Activated naive CD4-positive, alpha-beta T cell treated with anti-CD3 and anti-CD28 coated beads, Interleukin-2, amount 50 U/mL, for 72 hours (primary cell): ENCODE data around the gene PCSK5. TPM values are rescaled to one million over a fixed set of nuclear protein-coding genes. Genes with fewer than 3 reads are reported as not detected.
"Not testable (repeated sequence)": the region's sequence is repeated elsewhere in the genome, so short reads cannot be mapped to it uniquely, and the experiment has no call there.

ENCODE experiments used
- ATAC-seq, 2 donors: fragments of 150-1000 bp; cut with Tn5 transposase; 2 replicates each; pipeline ENCODE4 v1.10.0; 2021; ENCODE audit warnings: mild to moderate bottlenecking in 2 of 2, moderate library complexity in 2 of 2
- DNase-seq, 2 donors: peaks; one replicate each; pipeline ENCODE4 v3.0.0; 2021 to 2022; ENCODE audit warnings: low spot score in 2 of 2
- H3K27ac Mint-ChIP-seq, 2 donors: one replicate each; pipeline ENCODE4 v1.8.0; 2022; ENCODE audit warnings: mild to moderate bottlenecking in 2 of 2, mixed read lengths in 2 of 2
- H3K36me3 Mint-ChIP-seq, 2 donors: one replicate each; pipeline ENCODE4 v1.8.0; 2022; ENCODE audit warnings: mixed read lengths in 2 of 2
- H3K9me3 Mint-ChIP-seq, 2 donors: one replicate each; pipeline ENCODE4 v1.8.0; 2022; ENCODE audit warnings: mixed read lengths in 2 of 2
- total RNA-seq, 2 donors: library from RNA; stranded (reverse); gene quantifications; one replicate each; pipeline ENCODE4 v1.2.3, GENCODE V29; 2022

PCSK5 gene
- total RNA-seq, 2 donors from 2014 or later, result 1.6 to 6.3 TPM

DNA sequence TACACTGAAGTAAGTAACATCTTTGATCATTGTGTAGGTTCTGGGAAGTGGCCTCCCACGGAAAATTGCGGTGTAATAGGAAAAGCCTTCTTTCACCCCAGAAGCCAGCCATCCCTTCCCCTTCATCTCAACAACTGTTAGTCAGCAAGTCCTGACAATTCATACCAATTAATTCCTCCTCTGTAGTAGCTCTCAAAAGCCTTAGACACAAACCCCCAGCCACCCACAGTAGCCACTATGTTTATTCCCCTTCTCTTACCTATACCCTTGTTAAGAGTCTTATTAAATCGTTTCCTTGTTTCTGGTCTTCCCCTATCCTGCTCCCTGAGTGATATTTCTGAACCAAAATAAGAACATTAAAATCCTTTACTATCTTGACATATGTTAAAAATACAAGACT is 143.6 kb downstream of the PCSK5 start:
- ATAC-seq (peak; percentile 36 to 64), DNase-seq (no peak)
- H3K27ac Mint-ChIP-seq, result peak overlapping the region in 1 of 2 donors; percentile 23
- no peaks in the 10 kb centered on the region for H3K9me3 Mint-ChIP-seq
- peaks cover 5 to 19% of the 10 kb centered on the region in 2 donors for H3K36me3 Mint-ChIP-seq

DNA sequence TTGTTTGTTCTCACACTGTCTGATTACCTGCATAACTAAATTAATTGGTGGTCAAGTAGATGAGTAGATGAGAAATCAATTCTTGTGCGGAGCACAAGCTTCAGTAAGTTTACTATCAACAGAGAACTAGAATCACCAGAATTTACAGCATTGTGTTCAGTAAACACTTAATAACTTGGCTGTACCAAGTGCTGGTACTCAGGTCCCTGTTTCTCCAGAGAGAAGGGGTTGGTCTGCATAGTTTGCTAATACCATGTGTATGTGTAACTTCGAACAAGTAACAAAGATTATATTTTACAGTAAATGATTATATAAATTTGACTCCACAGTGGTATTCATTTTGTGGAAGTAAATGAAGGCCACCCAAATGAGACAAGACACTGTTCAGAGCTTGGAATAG is 146.3 kb downstream of the PCSK5 start:
- DNase-seq, result no peak
- ATAC-seq, result no peak
- Mint-ChIP-seq H3K36me3 (peaks cover 5 to 9% of the 10 kb centered on the region in 2 donors), H3K27ac (no peak overlapping the region), H3K9me3 (no peaks in the 10 kb centered on the region)

DNA sequence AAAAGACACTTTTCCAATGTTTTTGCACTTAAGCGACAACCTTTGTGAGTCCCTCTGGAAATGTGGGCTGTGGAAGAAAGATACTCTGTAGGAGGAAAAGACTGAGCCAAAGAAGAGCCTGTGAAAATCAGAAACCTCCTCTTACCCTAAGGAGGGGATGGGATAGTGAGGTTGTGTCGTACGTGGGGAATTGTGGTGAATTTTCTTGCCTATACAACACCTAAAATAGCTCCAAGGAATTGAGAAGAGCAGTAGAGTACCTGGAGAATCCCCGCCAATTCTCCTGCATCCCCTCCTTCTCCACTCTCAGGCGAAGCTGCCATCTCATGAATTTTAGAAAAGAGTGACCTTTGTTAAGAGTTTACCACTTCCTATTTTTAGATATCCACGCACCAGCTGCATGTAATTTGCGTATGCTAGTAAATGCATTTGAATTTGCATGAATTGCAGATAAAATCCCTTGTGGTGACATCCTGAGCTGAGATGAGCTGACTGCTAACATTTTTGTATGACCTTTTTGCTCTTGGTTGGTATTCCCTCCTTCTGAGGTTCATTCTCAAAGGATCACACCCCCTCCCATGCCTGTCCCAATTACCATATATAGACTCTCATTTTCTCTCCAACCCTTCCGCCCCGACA is 147.2 kb downstream of the PCSK5 start:
- Mint-ChIP-seq H3K36me3 (peaks cover 5 to 9% of the 10 kb centered on the region in 2 donors), H3K27ac (no peak overlapping the region), H3K9me3 (no peaks in the 10 kb centered on the region)
- DNase-seq (no peak), ATAC-seq (no peak)

DNA sequence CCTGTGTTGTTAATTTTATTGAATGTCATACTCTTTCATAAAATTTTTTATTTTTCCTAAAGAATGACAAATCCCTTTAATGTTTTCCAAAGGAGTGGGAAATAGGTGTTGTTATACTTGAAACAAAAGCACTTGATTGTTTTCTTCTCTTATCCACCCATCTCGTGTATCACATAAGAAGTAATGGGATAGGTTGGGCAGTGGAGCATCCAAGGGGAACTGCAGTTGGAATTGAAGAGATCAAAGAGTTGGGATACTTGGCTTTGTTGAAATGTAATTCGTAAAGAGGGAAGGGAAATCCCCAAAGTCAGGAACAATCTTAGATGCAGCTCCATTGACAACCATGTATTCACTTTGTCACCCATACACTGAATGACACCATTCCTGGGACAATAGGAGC is 148.0 kb downstream of the PCSK5 start:
- no peaks in the 10 kb centered on the region for H3K9me3 Mint-ChIP-seq
- DNase-seq (no peak), ATAC-seq (no peak)
- no peak overlapping the region for H3K27ac Mint-ChIP-seq
- peaks cover 5 to 9% of the 10 kb centered on the region in 2 donors for H3K36me3 Mint-ChIP-seq

DNA sequence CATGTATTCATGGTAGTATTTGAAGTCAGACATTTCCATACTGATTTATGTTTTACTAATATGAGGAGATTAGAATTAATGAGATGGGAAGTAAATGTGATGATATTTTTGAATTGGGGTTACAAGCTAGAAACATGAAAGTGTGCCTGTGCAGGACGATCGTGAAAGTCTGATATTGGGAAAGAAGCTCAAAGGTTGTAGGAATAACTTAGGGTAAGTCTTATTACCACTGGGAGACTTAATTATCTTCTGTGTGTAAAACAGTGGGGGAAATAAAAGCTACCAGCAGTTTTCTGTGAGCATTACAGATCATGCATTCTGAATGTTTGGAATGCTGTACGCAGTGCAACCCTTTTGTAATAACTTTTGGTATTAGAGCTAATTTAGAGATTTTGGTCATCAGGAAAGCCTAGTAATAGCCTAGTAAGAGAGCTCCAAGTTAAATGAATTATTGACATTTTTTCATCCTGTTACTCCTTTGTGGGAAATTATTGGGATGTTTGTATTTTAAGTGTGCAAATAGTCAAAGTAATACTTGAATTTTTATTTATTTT is 153.9 kb downstream of the PCSK5 start:
- DNase-seq (no peak), ATAC-seq (no peak)
- peaks cover 0 to 7% of the 10 kb centered on the region in 2 donors for H3K36me3 Mint-ChIP-seq
- no peaks in the 10 kb centered on the region for H3K9me3 Mint-ChIP-seq
- H3K27ac Mint-ChIP-seq, result no peak overlapping the region

DNA sequence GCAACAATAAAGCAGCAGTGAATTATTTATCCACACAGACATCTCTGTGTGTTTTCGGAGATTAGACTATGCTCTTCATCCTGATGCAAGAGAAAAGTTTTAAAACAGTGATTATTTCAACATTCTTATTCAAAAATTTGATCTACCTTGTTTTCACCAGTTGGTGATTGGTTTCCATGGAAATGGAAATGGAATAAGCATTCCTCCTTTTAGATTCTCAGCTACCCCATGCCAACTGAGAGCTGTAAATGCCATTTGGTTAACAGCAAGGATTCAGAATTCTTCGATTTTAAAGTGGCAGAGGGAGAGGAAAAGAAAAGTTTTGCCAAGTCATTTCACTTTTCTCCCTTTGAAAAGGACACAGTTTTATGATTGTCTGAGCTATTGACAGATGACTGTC is 154.7 kb downstream of the PCSK5 start:
- no peak overlapping the region for H3K27ac Mint-ChIP-seq
- no peak for DNase-seq
- H3K9me3 Mint-ChIP-seq, result no peaks in the 10 kb centered on the region
- peaks cover 0 to 7% of the 10 kb centered on the region in 2 donors for H3K36me3 Mint-ChIP-seq
- no peak for ATAC-seq

DNA sequence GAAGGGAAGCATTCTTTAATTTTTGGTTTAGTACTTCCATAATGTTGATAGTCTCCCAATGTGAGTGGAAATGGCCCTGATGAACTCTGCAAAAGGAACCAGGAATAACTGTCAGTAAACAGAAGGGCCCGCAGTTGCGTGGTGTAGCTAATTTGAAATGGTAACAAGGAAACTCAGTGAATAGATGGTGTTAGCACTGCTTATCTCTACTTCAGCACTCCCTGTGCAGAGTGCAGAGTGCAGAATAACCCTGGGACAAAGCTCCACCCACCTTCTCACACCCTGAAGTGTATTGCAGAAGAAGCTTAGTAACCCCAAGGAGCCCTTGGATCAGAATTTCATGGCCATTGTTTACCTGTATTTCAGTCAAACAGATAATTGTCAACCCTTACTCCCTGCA is 158.9 kb downstream of the PCSK5 start:
- Mint-ChIP-seq H3K36me3 (peaks cover 30 to 39% of the 10 kb centered on the region in 2 donors), H3K9me3 (peaks cover 6 to 17% of the 10 kb centered on the region in 2 donors), H3K27ac (peak overlapping the region in 1 of 2 donors; percentile 73)
- ATAC-seq, result no peak
- no peak for DNase-seq

DNA sequence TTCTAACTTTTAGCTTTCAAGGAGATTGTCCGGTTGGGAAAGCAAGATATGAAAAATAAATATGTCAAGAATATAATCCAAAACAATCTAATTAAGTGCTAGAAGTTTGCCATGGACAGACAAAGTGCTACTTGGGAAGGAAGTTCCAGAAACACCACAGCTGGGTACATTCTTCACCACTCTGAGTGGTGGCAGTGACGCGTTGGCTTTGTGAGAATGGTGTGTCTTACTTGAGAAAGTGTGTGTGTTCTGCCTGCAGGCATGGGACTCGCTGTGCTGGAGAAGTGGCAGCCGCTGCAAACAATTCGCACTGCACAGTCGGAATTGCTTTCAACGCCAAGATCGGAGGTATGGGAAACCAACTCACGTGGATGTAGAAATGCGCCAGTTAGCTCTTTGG is 177.2 kb downstream of the PCSK5 start:
- Mint-ChIP-seq H3K27ac (no peak overlapping the region), H3K9me3 (peaks cover 6 to 7% of the 10 kb centered on the region in 2 donors), H3K36me3 (peaks cover 12% of the 10 kb centered on the region in 2 donors)
- no peak for DNase-seq
- ATAC-seq, result no peak

DNA sequence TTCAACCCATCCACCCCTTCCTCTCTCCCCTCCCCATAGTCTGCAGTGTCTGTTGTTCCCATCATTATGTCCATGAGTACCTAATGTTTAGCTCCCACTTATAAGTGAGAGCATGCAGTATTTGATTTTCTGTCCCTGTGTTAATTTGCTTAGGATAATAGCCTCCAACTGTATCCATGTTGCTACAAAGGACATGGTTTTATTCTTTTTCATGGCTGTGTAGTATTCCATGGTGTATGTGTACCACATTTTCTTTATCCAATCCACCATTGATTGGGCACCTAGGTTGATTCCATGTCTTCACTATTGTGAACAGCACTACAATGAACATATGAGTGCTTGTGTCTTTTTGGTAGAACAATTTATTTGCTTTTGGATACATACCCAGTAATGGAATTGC is 187.1 kb downstream of the PCSK5 start:
- Mint-ChIP-seq H3K27ac (no peak overlapping the region), H3K9me3 (peaks cover 0 to 6% of the 10 kb centered on the region in 2 donors), H3K36me3 (peaks cover 25 to 26% of the 10 kb centered on the region in 2 donors)
- no peak for ATAC-seq
- DNase-seq, result no peak

DNA sequence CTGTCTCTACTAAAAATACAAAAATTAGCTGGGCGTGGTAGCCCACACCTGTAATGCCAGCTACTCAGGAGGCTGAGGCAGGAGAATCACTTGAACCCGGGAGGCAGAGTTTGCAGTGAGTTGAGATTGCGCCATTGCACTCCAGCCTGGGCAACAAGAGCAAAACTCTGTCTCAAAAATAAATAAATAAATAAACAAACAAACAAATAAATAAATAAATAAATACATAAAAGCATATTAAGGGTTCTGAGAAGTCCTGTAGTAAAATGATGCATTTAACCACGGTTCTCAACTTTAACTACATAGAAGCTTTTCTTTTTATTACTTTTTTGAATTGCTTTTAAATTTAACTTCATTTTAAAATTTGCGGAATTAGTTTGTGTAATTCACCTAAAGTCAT is 190.8 kb downstream of the PCSK5 start:
- H3K27ac Mint-ChIP-seq, ATAC-seq, H3K9me3 Mint-ChIP-seq, DNase-seq: not testable (repeated sequence)
- peaks cover 24 to 25% of the 10 kb centered on the region in 2 donors for H3K36me3 Mint-ChIP-seq

DNA sequence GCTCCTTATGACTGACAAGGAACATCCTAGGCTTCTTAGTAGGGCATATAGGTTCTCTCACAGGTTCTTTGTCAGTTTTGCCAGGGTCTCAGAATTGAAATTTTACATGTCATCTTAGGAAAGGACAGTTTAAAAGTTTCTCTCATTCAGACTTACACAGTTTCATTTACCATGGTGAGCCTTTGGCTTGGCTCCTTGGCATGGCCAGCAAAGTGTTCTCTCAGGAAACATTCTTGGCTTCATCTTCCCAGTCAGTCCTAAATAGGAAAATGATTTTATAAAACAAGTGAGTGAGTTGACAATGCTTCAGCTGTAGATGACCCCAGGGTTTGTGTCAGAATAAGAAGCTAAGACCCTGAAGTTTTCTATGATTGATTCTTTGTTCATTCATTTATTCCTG is 191.6 kb downstream of the PCSK5 start:
- no peak for DNase-seq
- Mint-ChIP-seq H3K9me3 (peaks cover 0 to 6% of the 10 kb centered on the region in 2 donors), H3K36me3 (peaks cover 23 to 24% of the 10 kb centered on the region in 2 donors), H3K27ac (peak overlapping the region in 1 of 2 donors; percentile 31)
- ATAC-seq, result no peak

DNA sequence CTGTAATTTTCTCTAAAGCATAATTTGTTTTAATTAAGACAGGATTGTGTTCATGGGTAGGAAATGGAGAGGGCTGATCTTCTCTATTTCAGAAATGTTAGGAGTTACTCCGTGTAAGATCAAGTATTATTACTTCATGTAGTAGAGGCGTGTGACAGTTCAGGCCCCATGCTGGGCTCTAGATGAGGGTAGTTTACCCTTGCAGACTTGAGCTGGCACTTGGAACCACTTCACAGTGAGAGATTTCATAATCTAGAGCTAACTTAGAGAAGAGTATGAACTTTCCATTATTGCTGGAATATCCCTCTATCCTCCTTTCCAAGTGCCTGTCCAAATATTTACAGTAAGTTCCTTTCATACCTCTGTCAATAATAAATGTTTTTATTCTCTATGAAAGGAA is 195.1 kb downstream of the PCSK5 start:
- no peak overlapping the region for H3K27ac Mint-ChIP-seq
- ATAC-seq, result no peak
- no peaks in the 10 kb centered on the region for H3K9me3 Mint-ChIP-seq
- DNase-seq, result no peak
- peaks cover 5 to 9% of the 10 kb centered on the region in 2 donors for H3K36me3 Mint-ChIP-seq

DNA sequence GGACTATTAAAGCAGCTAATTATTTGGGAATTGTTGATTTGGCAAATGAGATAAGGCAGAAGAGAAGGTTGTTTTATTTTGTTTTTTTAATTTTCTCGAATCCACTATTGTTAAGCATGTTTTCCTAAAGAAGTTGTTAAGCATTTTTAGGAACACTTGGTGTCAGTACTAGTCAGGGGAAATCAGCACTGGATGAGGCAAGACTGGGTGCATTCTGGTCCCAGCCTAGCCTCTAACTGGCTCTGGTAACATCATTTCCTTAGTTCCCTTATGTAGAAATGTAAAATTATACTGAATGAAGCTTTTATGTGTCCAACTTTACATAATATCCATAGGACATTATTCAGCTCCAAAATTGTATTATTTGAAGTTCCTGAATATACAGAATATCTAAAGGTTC is 196.1 kb downstream of the PCSK5 start:
- no peak overlapping the region for H3K27ac Mint-ChIP-seq
- peaks cover 4 to 8% of the 10 kb centered on the region in 2 donors for H3K36me3 Mint-ChIP-seq
- DNase-seq, result no peak
- no peaks in the 10 kb centered on the region for H3K9me3 Mint-ChIP-seq
- ATAC-seq, result no peak

DNA sequence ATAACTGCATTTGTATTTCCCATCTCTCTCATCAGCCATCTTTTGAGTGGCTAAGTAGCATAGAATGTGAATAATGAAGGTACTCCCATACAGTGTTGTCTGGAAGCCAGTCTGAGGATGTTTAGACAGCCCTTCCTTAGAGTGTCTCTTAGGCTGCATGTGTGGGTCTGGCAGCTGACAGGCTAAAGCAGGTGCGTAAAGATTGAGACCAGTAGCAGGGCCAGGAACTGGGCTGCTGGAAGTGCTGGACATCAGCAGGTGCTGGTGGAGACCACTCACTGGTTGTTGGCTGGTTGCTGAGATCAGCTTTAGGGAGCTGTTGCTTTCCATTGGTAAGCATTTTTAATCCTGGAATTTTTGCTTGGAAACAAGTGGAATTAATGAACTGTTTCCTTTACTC is 197.5 kb downstream of the PCSK5 start:
- peaks cover 0 to 4% of the 10 kb centered on the region in 2 donors for H3K36me3 Mint-ChIP-seq
- no peaks in the 10 kb centered on the region for H3K9me3 Mint-ChIP-seq
- H3K27ac Mint-ChIP-seq, result no peak overlapping the region

DNA sequence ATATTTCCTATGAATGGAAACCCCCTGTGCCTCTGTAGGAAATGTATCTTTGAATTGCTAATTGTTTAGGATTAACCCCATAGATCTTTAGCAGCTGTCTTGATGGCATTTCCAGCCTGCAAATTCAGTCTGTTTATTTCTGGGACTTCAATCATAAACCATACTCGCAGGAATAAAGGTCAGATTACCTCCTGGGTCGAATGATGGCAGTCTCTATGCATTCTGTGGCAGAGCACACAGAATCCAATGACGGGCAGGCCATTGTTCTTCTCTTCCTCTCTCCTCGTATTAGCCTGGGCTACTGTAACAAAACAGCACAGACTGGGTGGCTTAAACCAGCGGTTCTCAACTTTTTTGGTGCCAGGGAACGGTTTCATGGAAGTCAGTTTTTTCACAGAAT is 199.9 kb downstream of the PCSK5 start:
- Mint-ChIP-seq H3K27ac (no peak overlapping the region), H3K9me3 (no peaks in the 10 kb centered on the region), H3K36me3 (no peaks in the 10 kb centered on the region)
- ATAC-seq (no peak), DNase-seq (no peak)

More for the DNA sequence above, 197.5 kb downstream of the PCSK5 start:
- ATAC-seq, result no peak
- no peak for DNase-seq

DNA sequence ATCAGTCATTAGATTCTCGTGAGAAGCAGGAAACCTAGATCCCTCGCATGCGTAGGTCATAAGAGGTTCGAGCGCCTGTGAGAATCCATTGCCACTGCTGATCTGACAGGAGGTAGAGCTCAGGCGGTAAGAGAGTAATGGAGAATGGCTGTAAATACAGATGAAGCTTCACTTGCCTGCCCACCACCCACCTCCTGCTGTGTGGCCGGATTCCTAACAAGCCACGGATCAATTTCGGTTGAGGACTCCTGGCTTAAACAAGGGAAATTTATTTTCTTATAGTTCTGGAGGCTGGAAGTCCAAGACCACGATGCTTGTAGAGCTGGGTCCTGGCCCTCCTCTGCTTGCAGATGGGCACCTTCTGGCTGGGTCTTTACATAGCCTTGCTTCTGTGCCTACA is 200.4 kb downstream of the PCSK5 start:
- Mint-ChIP-seq H3K9me3 (no peaks in the 10 kb centered on the region), H3K27ac (no peak overlapping the region), H3K36me3 (peaks cover 0 to 4% of the 10 kb centered on the region in 2 donors)
- DNase-seq, result no peak
- ATAC-seq, result no peak

DNA sequence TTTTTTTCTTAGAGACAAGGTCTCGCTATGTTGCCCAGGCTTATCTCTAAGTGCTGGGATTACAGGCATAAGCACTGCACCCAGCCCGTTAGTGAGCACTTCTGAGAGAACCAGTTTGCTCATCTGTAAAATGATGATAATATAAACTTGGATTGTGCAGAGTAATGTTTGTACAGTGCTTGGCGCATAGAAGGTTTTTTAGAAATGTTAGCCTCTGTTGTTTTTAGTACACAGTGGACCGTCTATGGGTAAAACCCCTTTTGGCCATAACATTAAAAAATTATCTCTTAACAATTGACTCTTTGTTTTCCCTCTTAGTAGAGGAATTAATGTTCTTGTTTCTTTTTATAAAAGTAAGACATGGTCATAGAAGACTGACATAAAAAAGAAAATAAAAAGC is 202.1 kb downstream of the PCSK5 start:
- no peak overlapping the region for H3K27ac Mint-ChIP-seq
- peaks cover 0 to 8% of the 10 kb centered on the region in 2 donors for H3K36me3 Mint-ChIP-seq
- H3K9me3 Mint-ChIP-seq, result no peaks in the 10 kb centered on the region
- no peak for ATAC-seq
- DNase-seq, result no peak

DNA sequence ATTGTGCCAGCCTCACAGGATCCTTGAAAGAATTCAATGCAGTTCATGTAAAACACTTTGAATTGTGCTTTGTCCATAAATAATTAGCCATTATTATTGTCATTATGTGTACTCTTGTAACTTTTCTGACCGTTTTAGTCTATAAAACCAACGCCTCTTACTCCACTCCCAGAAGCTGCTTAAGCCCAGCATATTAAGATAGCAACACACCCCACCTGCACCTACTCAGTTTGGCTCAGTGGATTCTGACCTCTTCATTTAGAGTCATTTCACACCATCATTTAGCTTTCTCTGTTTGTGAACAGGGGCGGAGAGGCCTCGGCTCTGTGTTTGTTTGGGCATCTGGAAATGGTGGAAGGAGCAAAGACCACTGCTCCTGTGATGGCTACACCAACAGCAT is 205.1 kb downstream of the PCSK5 start:
- Mint-ChIP-seq H3K36me3 (peaks cover 0 to 16% of the 10 kb centered on the region in 2 donors), H3K9me3 (no peaks in the 10 kb centered on the region), H3K27ac (no peak overlapping the region)
- no peak for ATAC-seq
- no peak for DNase-seq
